Immature natural killer cell (primary cell): Measurements from ENCODE around the gene ABLIM2. TPM values are rescaled to one million over a fixed set of nuclear protein-coding genes. Genes with fewer than 3 reads are reported as not detected.
A peak's percentile ranks its signal among the peaks of the same experiment; 100 is the strongest.

Experiments
- DNase-seq, 3 donors: peaks; one replicate each; pipeline ENCODE4 v3.0.0; 2022; ENCODE audit warnings: mixed read lengths in 1 of 3
- H3K27ac Mint-ChIP-seq, 6 donors: one replicate each; pipeline ENCODE4 v1.8.0; 2020; ENCODE audit warnings: mixed read lengths in 6 of 6, mild to moderate bottlenecking in 5 of 6, inconsistent platforms in 4 of 6, moderate library complexity in 3 of 6
- H3K27me3 Mint-ChIP-seq, 3 donors: one replicate each; pipeline ENCODE4 v1.8.0; 2020 to 2021; ENCODE audit warnings: low read depth in 3 of 3, mild to moderate bottlenecking in 3 of 3, mixed read lengths in 3 of 3, moderate library complexity in 3 of 3, inconsistent platforms in 1 of 3
- H3K36me3 Mint-ChIP-seq, 3 donors: one replicate each; pipeline ENCODE4 v1.8.0; 2020; ENCODE audit warnings: mixed read lengths in 3 of 3, inconsistent platforms in 2 of 3, mild to moderate bottlenecking in 2 of 3
- H3K4me1 Mint-ChIP-seq, 2 donors: one replicate each; pipeline ENCODE4 v1.8.0; 2020; ENCODE audit warnings: inconsistent platforms in 2 of 2, mild to moderate bottlenecking in 2 of 2, mixed read lengths in 2 of 2, moderate library complexity in 1 of 2
- H3K4me3 Mint-ChIP-seq, 5 donors: one replicate each; pipeline ENCODE4 v1.8.0; 2020; ENCODE audit warnings: mild to moderate bottlenecking in 5 of 5, mixed read lengths in 5 of 5, inconsistent platforms in 3 of 5, moderate library complexity in 3 of 5
- H3K9me3 Mint-ChIP-seq, 6 donors: one replicate each; pipeline ENCODE4 v1.8.0; 2020; ENCODE audit warnings: mild to moderate bottlenecking in 6 of 6, mixed read lengths in 6 of 6, inconsistent platforms in 4 of 6, moderate library complexity in 3 of 6
- polyA plus RNA-seq, 3 donors: library from polyadenylated mRNA; unstranded; fragments of 300-500 nt; fragmentation: Illumina TruSeq; gene quantifications; one replicate each; pipeline ENCODE4 v1.2.3, GENCODE V29; 2021

Gene ABLIM2
- polyA plus RNA-seq, 3 donors from 2014 or later = 0.27 to 4.1 (median 0.43) TPM

DNA sequence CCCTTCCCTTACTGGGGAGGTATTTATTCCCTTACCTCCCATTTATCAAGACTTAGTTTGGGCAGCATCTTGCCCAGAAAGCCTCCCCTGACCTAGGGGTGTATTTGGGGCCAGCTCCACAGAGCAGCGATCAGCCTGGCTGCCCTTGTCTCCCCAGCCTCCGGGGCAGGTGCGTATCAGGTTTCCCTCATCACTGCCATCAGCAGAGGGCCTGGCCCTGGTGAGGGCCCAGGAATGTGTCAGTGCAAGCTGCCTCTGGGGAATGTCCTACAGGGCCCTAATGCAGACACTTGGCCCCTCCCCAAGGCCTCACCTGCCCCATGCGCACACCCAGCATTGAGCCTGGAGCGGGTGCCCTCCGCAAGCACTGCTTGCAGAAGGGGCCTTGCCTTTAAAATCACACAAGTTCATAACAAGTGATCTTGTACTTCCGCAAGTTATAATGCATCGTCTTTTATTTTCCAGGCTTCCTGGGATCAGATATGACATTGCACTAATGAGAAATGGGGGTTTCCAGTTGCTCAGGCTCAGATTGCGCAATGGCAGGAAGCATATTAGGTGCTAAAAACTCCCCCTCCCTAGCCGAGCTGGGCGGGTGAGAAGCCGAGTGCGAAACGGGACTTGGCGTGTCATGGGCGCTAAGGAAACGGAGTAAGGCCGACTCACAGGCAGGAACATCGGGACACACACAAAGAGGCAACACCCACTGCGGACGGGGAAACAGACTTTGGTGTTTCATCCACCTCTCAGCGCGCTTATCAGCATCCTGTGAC, 193.5 kb downstream of the ABLIM2 start:
- Mint-ChIP-seq H3K4me3 (peak overlapping the region; percentile 59 to 80 (median 69)), H3K4me1 (peaks cover 85 to 86% of the 10 kb centered on the region in 2 donors), H3K9me3 (no peaks in the 10 kb centered on the region), H3K27me3 (peaks cover 18 to 30% (median 20%) of the 10 kb centered on the region in 3 donors), H3K36me3 (peaks cover 0 to under 1% (median 0%) of the 10 kb centered on the region in 3 donors), H3K27ac (peak overlapping the region; percentile 87 to 97 (median 96))
- peak; percentile 63 to 71 (median 70) for DNase-seq

DNA sequence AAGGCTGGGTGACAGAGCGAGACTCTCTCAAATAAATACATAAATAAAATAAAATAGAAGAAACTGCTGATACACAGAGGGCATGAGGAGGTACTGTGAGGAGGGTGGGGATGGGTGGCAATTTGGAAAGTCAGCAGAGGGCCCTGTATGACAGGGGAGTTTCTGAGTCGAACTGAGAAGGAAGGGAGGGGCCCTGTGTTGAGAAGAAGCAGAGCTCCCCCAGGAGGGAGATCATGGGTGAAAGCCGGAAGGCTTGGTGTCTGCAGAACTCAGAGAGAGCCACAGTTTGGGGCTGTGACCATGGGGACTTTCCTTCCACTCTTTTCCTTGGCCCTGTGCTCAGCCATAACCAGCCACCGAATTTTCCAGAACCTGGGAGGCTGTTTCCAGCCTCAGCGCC, 194.2 kb downstream of the ABLIM2 start:
- Mint-ChIP-seq H3K27me3 (peaks cover 14 to 24% (median 15%) of the 10 kb centered on the region in 3 donors), H3K4me3 (peak overlapping the region in 3 of 5 donors; percentile 62 to 80 (median 69)), H3K9me3 (no peaks in the 10 kb centered on the region), H3K36me3 (no peaks in the 10 kb centered on the region), H3K4me1 (peaks cover 79 to 80% of the 10 kb centered on the region in 2 donors), H3K27ac (peak overlapping the region; percentile 87 to 97 (median 96))
- DNase-seq = peak; percentile 44 to 51 (median 44)

DNA sequence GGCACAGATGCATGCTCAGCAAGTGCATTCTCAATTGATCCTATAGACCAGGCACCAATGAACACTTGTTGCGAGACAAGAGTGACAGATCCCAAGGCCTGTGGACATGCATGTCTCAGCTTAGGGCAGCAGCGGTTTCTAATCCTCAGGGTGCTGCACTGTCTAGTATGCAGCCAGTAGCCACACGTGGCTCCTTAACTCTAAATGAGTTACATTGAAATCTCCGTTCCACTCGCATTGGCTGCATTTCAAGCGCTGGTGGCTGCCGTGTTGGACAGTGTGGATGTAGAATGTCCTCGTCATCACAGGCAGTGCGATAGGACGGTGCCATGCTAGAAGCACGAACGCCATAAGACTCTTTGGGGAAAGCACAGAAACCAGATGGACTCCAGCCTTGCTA, 194.9 kb downstream of the ABLIM2 start:
- Mint-ChIP-seq H3K27me3 (peaks cover 9 to 20% (median 11%) of the 10 kb centered on the region in 3 donors), H3K4me3 (peak overlapping the region in 1 of 5 donors; percentile 35), H3K27ac (peak overlapping the region; percentile 45 to 97 (median 77)), H3K9me3 (no peaks in the 10 kb centered on the region), H3K36me3 (no peaks in the 10 kb centered on the region), H3K4me1 (peaks cover 72 to 73% of the 10 kb centered on the region in 2 donors)
- no peak for DNase-seq

DNA sequence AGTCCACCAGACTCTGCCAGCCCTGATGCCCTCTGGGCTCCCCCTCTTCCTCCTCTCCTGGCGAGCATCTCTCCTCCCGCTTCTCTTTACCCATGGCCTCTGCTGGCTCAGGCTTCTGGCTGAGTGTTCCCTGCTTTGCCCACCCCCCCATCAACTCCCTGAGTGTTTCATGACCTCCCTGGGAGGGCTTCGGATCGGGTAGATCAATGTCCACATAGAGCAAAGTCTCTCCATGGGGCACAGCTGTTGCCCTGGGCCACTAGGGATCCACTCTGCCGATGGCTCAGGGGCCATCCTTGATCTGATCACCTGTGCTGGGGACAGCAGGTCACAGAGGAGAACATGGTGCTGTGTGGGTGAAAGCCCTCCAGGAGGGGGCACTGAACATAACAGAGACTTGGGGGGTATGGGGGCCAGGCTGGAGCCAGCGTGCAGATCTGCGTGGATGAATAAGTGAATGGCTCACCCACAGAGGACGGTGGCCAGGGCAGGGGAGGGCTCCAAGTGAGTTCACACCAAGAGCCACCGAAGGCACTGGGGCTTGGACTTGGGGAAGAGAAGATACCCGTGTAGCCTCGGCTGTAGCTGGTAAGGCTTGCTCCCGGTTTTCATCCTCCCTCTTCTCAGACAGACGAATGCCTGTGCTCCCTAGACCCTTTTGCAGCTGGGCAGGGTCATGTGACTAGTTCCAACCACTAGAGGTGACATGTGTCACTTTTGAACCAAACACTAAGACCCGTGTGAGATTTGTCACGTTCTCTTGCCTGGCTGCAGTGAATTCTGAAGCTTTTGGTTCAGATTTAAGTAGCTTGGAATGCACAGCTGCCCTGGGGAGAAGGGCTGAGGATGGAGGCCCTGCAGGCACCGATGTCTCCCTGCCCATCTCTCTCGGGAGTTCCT, 195.8 kb downstream of the ABLIM2 start:
- no peaks in the 10 kb centered on the region for H3K36me3 Mint-ChIP-seq
- H3K9me3 Mint-ChIP-seq = no peaks in the 10 kb centered on the region
- DNase-seq = no peak
- H3K27me3 Mint-ChIP-seq = peaks cover 4 to 19% (median 5%) of the 10 kb centered on the region in 3 donors
- peak overlapping the region in 1 of 5 donors; percentile 59 for H3K4me3 Mint-ChIP-seq
- H3K4me1 Mint-ChIP-seq = peaks cover 64 to 65% of the 10 kb centered on the region in 2 donors
- peak overlapping the region in 4 of 6 donors; percentile 23 to 97 (median 68) for H3K27ac Mint-ChIP-seq

DNA sequence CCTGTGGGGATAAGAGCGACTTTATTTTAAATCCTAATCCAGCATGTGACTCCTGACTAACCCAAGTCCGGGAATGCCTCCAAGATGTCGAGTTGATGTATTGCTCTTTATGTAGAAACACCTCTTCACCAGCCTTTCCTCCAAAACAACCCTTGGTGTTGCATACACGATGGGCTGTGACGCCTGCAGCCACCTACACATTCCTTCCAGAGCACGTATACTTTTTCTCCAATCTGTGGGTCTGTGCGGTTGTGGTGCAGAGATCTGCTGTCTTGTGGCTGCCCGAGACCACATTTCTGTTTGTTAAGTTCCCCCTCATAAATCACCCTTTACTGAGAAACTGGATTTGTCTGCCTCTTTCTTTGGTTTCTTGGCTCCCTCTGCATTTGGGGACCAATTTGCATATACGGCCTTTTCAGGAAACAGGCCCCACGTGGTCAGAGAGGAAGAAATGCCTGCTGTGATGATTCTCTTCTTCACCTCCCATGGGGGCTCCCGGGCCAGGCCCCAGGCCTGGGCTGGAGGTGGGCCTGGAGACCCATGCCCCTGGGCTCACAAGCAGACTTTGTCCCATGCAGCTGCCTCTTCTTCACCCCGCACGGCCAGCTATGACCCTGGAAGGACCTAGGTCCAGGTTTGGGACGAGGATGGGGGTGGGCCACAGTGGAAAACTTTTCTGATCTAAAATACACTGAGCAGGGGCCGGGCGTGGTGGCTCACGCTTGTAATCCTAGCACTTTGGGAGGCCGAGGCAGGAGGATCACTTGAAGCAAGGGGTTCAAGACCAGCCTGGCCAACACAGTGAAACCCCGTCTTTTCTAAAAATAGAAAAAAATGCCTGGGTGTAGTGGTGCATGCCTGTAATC, 197.6 kb downstream of the ABLIM2 start:
- H3K36me3 Mint-ChIP-seq = no peaks in the 10 kb centered on the region
- peaks cover 0 to 14% (median 7%) of the 10 kb centered on the region in 3 donors for H3K27me3 Mint-ChIP-seq
- peak; percentile 50 to 60 (median 57) for DNase-seq
- H3K9me3 Mint-ChIP-seq = no peaks in the 10 kb centered on the region
- H3K4me3 Mint-ChIP-seq = peak overlapping the region; percentile 10 to 68 (median 53)
- peaks cover 45 to 49% of the 10 kb centered on the region in 2 donors for H3K4me1 Mint-ChIP-seq
- peak overlapping the region; percentile 8 to 75 (median 60) for H3K27ac Mint-ChIP-seq

DNA sequence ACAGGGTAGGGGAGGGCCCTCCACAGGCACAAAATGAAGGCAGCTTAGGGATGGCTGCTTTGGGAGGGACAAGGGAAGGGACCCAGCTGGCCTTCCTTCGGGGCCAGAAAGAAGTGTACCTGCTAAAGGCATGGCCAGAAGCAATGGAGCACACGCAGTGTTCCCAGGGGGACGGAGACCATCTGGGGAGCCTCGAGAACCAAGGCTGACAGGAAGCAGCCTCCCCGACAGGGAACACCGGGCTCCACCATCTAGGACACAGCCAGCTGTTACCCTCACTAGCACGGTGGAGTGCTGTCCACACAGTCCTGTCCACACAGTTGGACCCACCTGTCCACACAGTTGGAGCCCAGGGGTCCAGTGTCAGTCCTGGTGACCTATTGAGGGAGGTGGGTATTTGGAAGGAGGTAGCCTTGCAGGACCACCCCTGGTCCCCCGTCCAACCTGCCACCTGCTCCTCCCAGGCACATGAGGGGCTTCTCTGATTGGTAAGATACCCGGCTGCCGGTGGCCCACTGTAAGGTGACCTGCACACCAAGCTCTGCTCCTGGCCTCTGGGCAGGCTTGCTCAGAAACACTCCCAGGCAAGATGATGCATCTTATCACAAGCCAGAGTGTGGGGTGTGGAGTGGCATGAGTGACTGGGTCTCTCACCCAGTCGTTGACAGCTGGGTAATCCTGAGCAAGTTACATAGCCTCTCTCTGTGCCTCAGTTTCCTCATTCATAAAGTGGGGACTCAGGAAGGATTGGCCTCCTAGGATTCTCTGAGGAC, 198.4 kb downstream of the ABLIM2 start:
- Mint-ChIP-seq H3K36me3 (no peaks in the 10 kb centered on the region), H3K4me3 (peak overlapping the region in 3 of 5 donors; percentile 12 to 58 (median 53)), H3K9me3 (no peaks in the 10 kb centered on the region), H3K27me3 (peaks cover 0 to 10% (median 2%) of the 10 kb centered on the region in 3 donors), H3K4me1 (peaks cover 37 to 40% of the 10 kb centered on the region in 2 donors), H3K27ac (peak overlapping the region in 4 of 6 donors; percentile 8 to 75 (median 66))
- DNase-seq = no peak

DNA sequence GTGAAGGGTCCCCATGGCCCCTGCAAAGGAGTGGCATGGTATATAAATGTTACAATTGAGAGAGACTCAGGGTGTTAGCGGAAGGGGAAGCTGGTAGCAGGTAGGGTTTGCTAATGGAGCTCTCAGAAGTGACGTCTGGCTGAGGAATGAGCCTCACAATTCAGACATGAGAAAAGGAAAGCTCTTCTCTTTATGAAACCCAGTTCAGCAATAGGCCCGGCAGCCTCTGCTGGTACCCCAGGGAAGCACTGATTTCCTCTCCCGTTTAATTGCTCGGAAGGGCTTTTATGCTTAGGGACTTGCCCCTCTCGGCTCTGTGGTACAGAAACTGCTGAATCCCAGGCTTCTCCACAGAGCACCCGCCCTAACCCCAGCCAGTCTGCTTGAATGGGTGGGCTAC, 199.5 kb downstream of the ABLIM2 start:
- H3K9me3 Mint-ChIP-seq = no peaks in the 10 kb centered on the region
- H3K4me3 Mint-ChIP-seq = no peak overlapping the region
- H3K27me3 Mint-ChIP-seq = peaks cover 0 to 3% (median 2%) of the 10 kb centered on the region in 3 donors
- peaks cover 26 to 29% of the 10 kb centered on the region in 2 donors for H3K4me1 Mint-ChIP-seq
- no peaks in the 10 kb centered on the region for H3K36me3 Mint-ChIP-seq
- H3K27ac Mint-ChIP-seq = peak overlapping the region in 1 of 6 donors; percentile 38
- DNase-seq = no peak

DNA sequence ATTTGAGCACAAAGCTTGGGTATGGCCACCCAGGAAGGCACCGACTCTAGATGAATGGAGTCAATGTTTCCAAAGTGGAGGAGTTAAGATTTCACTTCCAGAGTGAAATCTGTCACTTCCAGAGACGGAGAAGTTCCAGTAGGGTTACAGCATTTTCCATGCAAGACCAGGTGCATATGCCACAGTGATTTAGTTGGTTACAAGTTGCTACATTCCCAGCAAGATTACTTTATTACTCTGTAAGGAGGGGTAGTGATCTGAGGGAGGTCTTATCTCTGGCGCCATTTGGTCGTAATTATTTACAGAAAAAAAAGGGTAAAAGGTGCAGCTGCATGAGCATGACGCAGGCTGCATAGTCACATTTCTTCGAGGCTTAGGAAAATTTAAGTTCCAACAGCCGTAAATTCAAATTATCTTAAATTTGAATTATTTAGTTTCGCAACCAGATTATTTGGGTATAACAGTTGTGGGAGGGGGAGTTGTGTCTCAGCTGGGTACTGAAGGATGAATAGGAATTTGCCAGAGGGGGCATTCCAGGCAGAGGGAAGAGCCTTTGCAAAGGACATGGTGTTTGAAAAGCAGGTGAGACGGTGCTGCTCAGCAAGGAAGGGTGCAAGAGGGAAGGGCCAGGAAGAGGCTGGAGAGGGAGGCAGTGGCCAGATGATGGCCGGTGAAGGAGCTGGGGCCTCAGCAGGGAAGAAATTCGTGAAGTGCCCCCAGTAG, 201.5 kb downstream of the ABLIM2 start:
- no peak for DNase-seq
- H3K9me3 Mint-ChIP-seq = peaks cover 0 to 2% (median 0%) of the 10 kb centered on the region in 6 donors
- H3K27me3 Mint-ChIP-seq = peaks cover under 1 to 3% (median 2%) of the 10 kb centered on the region in 3 donors
- no peak overlapping the region for H3K4me3 Mint-ChIP-seq
- no peaks in the 10 kb centered on the region for H3K36me3 Mint-ChIP-seq
- no peak overlapping the region for H3K27ac Mint-ChIP-seq
- peaks cover 9 to 13% of the 10 kb centered on the region in 2 donors for H3K4me1 Mint-ChIP-seq

DNA sequence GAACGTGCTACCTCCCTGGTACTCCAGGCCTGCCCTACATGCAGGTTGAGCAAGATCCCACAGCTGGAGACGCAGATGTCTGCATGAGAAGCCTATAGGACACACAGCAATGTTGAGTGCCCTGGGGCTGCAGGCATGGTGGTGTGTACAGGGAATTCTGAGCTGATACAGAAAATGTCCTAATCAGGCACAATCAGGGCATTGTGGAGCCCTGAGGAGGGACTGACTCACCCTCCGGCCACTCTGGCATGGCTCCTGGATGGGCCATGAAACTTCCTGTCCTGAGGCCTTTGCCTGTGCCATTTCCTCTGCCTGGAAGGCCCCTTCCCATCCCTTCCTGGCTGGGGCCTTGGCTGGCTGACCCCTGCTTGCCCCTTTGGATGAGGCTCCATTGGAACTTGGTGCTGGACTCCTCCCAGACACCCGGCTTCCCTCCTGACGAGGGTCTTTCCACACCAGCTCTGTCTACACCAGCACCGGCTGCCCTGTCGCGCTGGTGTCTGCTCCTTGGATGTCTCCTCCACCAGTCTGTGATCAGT, 202.3 kb downstream of the ABLIM2 start:
- no peak overlapping the region for H3K4me3 Mint-ChIP-seq
- DNase-seq = no peak
- H3K9me3 Mint-ChIP-seq = peaks cover 0 to 2% (median 0%) of the 10 kb centered on the region in 6 donors
- H3K4me1 Mint-ChIP-seq = peaks cover 9 to 11% of the 10 kb centered on the region in 2 donors
- H3K27ac Mint-ChIP-seq = no peak overlapping the region
- peaks cover 0 to under 1% (median 0%) of the 10 kb centered on the region in 3 donors for H3K36me3 Mint-ChIP-seq
- H3K27me3 Mint-ChIP-seq = peaks cover 2 to 6% (median 5%) of the 10 kb centered on the region in 3 donors

DNA sequence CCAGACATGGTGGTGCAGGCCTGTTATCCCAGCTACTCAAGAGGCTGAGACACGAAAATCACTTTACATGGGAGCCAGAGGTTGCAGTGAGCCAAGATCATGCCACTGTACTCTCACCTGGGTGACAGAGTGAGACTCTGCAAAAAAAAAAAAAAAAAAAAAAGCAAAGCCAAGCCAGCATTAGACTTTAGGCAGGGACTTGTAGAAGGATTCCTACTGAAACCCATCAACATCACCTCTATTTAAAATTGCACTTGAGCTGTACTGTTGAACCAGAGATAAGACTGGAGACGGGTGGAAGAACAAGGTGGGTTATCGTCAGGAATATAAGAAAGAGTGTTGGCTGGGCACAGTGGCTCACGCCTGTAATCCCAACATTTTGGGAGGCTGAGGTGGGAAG, 203.2 kb downstream of the ABLIM2 start:
- peaks cover 0 to 2% (median 0%) of the 10 kb centered on the region in 6 donors for H3K9me3 Mint-ChIP-seq
- no peak overlapping the region for H3K27ac Mint-ChIP-seq
- H3K4me1 Mint-ChIP-seq = peaks cover under 1 to 1% of the 10 kb centered on the region in 2 donors
- no peak overlapping the region for H3K4me3 Mint-ChIP-seq
- peaks cover 2 to 6% (median 5%) of the 10 kb centered on the region in 3 donors for H3K27me3 Mint-ChIP-seq
- peaks cover 0 to 5% (median 0%) of the 10 kb centered on the region in 3 donors for H3K36me3 Mint-ChIP-seq
- no peak for DNase-seq

DNA sequence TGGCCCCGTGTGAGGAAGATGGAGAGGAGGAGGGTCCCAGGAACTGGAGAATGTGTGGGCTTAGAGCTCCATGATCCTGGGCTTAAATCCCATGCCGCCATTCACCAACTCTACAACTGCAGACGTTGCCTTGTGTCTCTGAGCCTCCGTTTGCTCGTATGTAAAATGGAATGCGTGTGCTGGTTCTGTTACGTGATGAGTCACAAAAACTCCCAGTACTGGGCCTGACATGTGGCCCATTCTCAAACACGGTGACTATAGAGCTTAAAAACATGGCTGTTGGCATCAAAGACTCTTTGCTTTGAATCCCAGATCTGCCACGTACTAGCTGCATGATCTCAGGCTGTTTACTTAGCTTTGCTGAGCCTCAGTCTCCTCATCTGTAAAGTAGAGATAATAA, 206.0 kb downstream of the ABLIM2 start:
- Mint-ChIP-seq H3K27me3 (peaks cover 6 to 11% (median 6%) of the 10 kb centered on the region in 3 donors), H3K4me3 (no peak overlapping the region), H3K27ac (no peak overlapping the region), H3K4me1 (peaks cover 0 to 6% of the 10 kb centered on the region in 2 donors), H3K9me3 (peaks cover 0 to 2% (median 0%) of the 10 kb centered on the region in 6 donors), H3K36me3 (peaks cover 0 to 5% (median 0%) of the 10 kb centered on the region in 3 donors)
- DNase-seq = no peak
